Measurements from ENCODE around the gene DLEC1.

DNA sequence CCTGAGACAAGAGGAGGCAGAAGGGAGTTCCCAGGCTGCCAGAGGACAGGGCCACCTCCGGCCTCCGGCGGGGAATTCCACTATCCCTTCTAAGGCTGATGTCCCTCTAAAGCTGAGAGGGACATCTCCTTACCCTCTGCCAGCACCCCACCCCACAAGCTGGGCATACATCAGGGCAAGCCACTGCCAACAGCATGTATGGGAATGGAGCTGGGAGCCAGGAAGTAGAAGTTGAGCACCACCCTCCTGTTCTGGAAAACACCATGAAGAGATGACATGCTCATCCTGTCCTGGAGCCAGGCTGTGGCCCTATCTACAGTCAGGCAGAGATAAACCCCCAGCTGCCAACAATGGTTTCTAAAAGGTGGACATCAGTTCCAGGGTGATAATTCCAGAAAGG, 16.7 kb upstream of the DLEC1 start:
- TF ChIP-seq, protein P1, sequence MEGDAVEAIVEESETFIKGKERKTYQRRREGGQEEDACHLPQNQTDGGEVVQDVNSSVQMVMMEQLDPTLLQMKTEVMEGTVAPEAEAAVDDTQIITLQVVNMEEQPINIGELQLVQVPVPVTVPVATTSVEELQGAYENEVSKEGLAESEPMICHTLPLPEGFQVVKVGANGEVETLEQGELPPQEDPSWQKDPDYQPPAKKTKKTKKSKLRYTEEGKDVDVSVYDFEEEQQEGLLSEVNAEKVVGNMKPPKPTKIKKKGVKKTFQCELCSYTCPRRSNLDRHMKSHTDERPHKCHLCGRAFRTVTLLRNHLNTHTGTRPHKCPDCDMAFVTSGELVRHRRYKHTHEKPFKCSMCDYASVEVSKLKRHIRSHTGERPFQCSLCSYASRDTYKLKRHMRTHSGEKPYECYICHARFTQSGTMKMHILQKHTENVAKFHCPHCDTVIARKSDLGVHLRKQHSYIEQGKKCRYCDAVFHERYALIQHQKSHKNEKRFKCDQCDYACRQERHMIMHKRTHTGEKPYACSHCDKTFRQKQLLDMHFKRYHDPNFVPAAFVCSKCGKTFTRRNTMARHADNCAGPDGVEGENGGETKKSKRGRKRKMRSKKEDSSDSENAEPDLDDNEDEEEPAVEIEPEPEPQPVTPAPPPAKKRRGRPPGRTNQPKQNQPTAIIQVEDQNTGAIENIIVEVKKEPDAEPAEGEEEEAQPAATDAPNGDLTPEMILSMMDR (IDR thresholded peaks at IDR 0.05; ENCODE audit: insufficient read depth, low read length, poor library complexity, severe bottlenecking) = no peak
- no peak for TF ChIP-seq EZH2phosphoT487 (conservative IDR thresholded peaks at IDR 0.05; ENCODE audit: low read length)

All from SU-DHL-6 (cell line).